Tibial nerve (tissue), 4 donors: ENCODE measurements around the gene GPRIN1. TPM values are rescaled to one million over a fixed set of nuclear protein-coding genes. Genes with fewer than 3 reads are reported as not detected.

ENCODE experiments used
- DNase-seq, 2 donors: peaks; one replicate each; pipeline ENCODE4 v3.0.0-alpha.2; 2019; ENCODE audit warnings: low spot score in 2 of 2
- H3K27ac ChIP-seq, 4 donors: fragments of 200-600 bp; sonication (generic) in 3 of 4; one replicate each; pipeline ENCODE4 v1.5.1; 2017 to 2019; ENCODE audit warnings: mild to moderate bottlenecking in 1 of 4
- H3K27me3 ChIP-seq, 2 donors: fragments of 200-600 bp; sonication (generic) in 1 of 2; one replicate each; pipeline versions ENCODE4 v1.5.1 to v1.6.0; 2017 to 2019
- H3K36me3 ChIP-seq, 3 donors: fragments of 200-600 bp; sonication (generic); one replicate each; pipeline ENCODE4 v1.5.1; 2018 to 2019
- H3K4me1 ChIP-seq, 4 donors: fragments of 200-600 bp; sonication (generic) in 3 of 4; one replicate each; pipeline ENCODE4 v1.5.1; 2017 to 2019
- H3K4me3 ChIP-seq, 4 donors: fragments of 200-600 bp; sonication (generic) in 3 of 4; one replicate each; pipeline ENCODE4 v1.5.1; 2017 to 2019; ENCODE audit warnings: mild to moderate bottlenecking in 1 of 4, moderate library complexity in 1 of 4
- H3K9me3 ChIP-seq, 4 donors: fragments of 200-600 bp; sonication (generic) in 3 of 4; one replicate each; pipeline ENCODE4 v1.5.1; 2017 to 2019
- CTCF ChIP-seq, 5 experiments: fragments of 200-600 bp in 3 of 5; fragments of 450-650 bp in 2 of 5; sonication (generic) in 3 of 5; IDR thresholded peaks; one replicate each; pipeline ENCODE4 v1.5.1; 2016 to 2019; ENCODE audit warnings: antibody characterized with exemption in 5 of 5, mild to moderate bottlenecking in 3 of 5, moderate library complexity in 2 of 5
- EP300 ChIP-seq, 2 donors: sonication (generic); formaldehyde crosslinking; IDR thresholded peaks; one replicate each; pipeline ENCODE4 v1.6.1; 2017; ENCODE audit warnings: antibody characterized with exemption in 2 of 2, mild to moderate bottlenecking in 1 of 2
- POLR2A ChIP-seq, 2 donors: fragments of 450-650 bp; IDR thresholded peaks; one replicate each; pipeline ENCODE4 v1.6.1; 2017; ENCODE audit warnings: antibody characterized with exemption in 2 of 2, mild to moderate bottlenecking in 2 of 2, moderate library complexity in 2 of 2
- WGBS, 2 donors: methylation state at CpG; one replicate each; pipeline ENCODE4 v1.1.5; 2018; 5-methylcytosine and 5-hydroxymethylcytosine counted together
- total RNA-seq, 4 donors: library from RNA; depleted of rRNA; stranded (reverse); fragments of >200 nt; gene quantifications; one replicate each; pipeline ENCODE4 v1.1.0, GENCODE V29; 2016

The GPRIN1 gene
- under 1 TPM in 2 of 4 donors, not detected in 2; 0.22 to 0.90 TPM for total RNA-seq

GRCh38 chr5:176609724-176610434, at the start of gene GPRIN1:
Gene GPRIN1 (minus strand): TSS chr5:176610156. CDS start chr5:176599834, 10,322 bp downstream.
- no peak for DNase-seq
- TF ChIP-seq EP300 (IDR thresholded peaks at IDR 0.05) (no peak), POLR2A (IDR thresholded peaks at IDR 0.05) (no peak), CTCF (IDR thresholded peaks at IDR 0.05) (no peak)
- peaks cover 0 to 50% of the 10 kb centered on the region in 2 donors for H3K27me3 ChIP-seq
- peaks cover 0 to 20% (median 4%) of the 10 kb centered on the region in 4 donors for H3K4me1 ChIP-seq
- no peak within 1 kb of the TSS for H3K27ac ChIP-seq
- H3K4me3 ChIP-seq = peak within 1 kb of the TSS; percentile 22 to 64 (median 38)
- WGBS, 2 donors = 1 to 2% methylated on average over 15 to 28 of the region's 101 CpGs
- H3K9me3 ChIP-seq = no peaks in the 10 kb centered on the region
- H3K36me3 ChIP-seq = no peaks in the 10 kb centered on the region

GRCh38 chr5:176659512-176659839, 49.5 kb upstream of the GPRIN1 start:
- Histone ChIP-seq H3K27ac (peak overlapping the region in 1 of 4 donors; percentile 8), H3K9me3 (no peaks in the 10 kb centered on the region), H3K4me1 (peaks cover 0 to 29% (median 17%) of the 10 kb centered on the region in 4 donors), H3K36me3 (peaks cover 0 to 34% (median 0%) of the 10 kb centered on the region in 3 donors), H3K27me3 (peaks cover 0 to 19% of the 10 kb centered on the region in 2 donors), H3K4me3 (no peak overlapping the region)
- 65 to 69% methylated on average over 7 of the region's 7 CpGs for WGBS, 2 donors
- TF ChIP-seq EP300 (IDR thresholded peaks at IDR 0.05) (no peak), CTCF (IDR thresholded peaks at IDR 0.05) (no peak), POLR2A (IDR thresholded peaks at IDR 0.05) (no peak)
- no peak for DNase-seq

GRCh38 chr5:176658817-176659511, 49.0 kb upstream of the GPRIN1 start:
- H3K27me3 ChIP-seq = peaks cover 0 to 15% of the 10 kb centered on the region in 2 donors
- TF ChIP-seq POLR2A (IDR thresholded peaks at IDR 0.05) = no peak
- TF ChIP-seq CTCF (IDR thresholded peaks at IDR 0.05) = no peak
- TF ChIP-seq EP300 (IDR thresholded peaks at IDR 0.05) = no peak
- H3K36me3 ChIP-seq = peaks cover 0 to 39% (median 0%) of the 10 kb centered on the region in 3 donors
- peaks cover 0 to 29% (median 17%) of the 10 kb centered on the region in 4 donors for H3K4me1 ChIP-seq
- H3K27ac ChIP-seq = peak overlapping the region in 1 of 4 donors; percentile 8
- H3K4me3 ChIP-seq = peak overlapping the region in 2 of 4 donors; percentile 21 to 29
- H3K9me3 ChIP-seq = no peaks in the 10 kb centered on the region
- 48 to 55% methylated on average over 11 of the region's 11 CpGs for WGBS, 2 donors
- peak in 1 of 2 donors; percentile 20 for DNase-seq

DNA sequence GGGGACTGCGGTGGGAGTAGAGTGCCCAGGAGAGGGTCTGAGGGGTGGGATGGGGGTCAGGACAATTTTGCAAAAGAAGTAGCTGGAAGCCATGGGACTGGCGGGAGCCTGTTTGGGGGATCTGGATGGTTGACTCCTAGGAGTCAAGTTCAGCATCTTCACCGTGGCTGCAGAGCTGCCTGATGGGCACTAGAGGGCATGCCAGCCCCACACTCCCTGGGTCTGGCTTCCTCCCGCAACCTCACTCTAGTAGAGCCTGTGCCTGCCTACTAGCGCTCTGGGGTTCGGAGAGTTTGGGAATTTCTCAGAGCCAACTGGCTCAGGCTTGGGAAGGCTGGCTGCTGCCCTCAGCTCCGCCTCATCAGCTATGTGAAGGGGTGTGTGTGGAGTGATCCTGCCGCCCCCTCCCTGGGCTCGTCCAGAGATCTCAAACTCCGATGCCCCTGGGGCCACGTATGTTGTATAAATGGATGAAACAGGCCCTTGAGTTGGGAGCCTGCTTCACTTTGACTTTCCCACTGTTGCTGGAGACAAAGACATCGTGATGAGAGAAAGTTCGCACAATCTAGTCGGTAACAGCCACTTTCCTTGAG, 48.1 kb upstream of the GPRIN1 start:
- H3K9me3 ChIP-seq = no peaks in the 10 kb centered on the region
- TF ChIP-seq POLR2A (IDR thresholded peaks at IDR 0.05) (no peak), EP300 (IDR thresholded peaks at IDR 0.05) (no peak), CTCF (IDR thresholded peaks at IDR 0.05) (peak; percentile 69 to 83 (median 77))
- H3K27me3 ChIP-seq = peaks cover 0 to 7% of the 10 kb centered on the region in 2 donors
- peaks cover 0 to 48% (median 0%) of the 10 kb centered on the region in 3 donors for H3K36me3 ChIP-seq
- H3K27ac ChIP-seq = no peak overlapping the region
- peak; percentile 53 to 78 for DNase-seq
- H3K4me1 ChIP-seq = peaks cover 0 to 29% (median 17%) of the 10 kb centered on the region in 4 donors
- WGBS, 2 donors = 54 to 57% methylated on average over 14 of the region's 14 CpGs
- no peak overlapping the region for H3K4me3 ChIP-seq
